LNCaP clone FGC (cell line): ENCODE results near the gene CD300LF.

Source experiments
- DNase-seq: peaks from one replicate; pipeline ENCODE4 v3.0.0-alpha.2; 2011; ENCODE audit warnings: low read depth
- H3K4me3 ChIP-seq: 2 replicates; pipeline ENCODE4 v1.5.1; 2011; ENCODE audit warnings: mild to moderate bottlenecking, low read depth, low read length, control low read depth
- CTCF ChIP-seq: IDR thresholded peaks from 2 replicates; pipeline ENCODE4 v1.5.1; 2012; ENCODE audit warnings: mild to moderate bottlenecking; ENCODE audit not compliant: control insufficient read depth, insufficient read depth; ENCODE audit errors: extremely low read depth

Gene CD300LF

GRCh38 chr17:74645010-74645409 is 67.7 kb downstream of the CD300LF start:
- DNase-seq: no peak
- no peak overlapping the region for H3K4me3 ChIP-seq
- TF ChIP-seq CTCF: no peak

GRCh38 chr17:74644419-74644818 is 68.3 kb downstream of the CD300LF start:
- no peak for TF ChIP-seq CTCF

More at GRCh38 chr17:74644419-74644818, 68.3 kb downstream of the CD300LF start:
- DNase-seq: no peak
- H3K4me3 ChIP-seq: no peak overlapping the region
